Measurements from ENCODE around the gene CRB2.

- no peak for TF ChIP-seq ATF3 (CRISPR knock-in tag; IDR thresholded peaks at IDR 0.05)
- no peak for TF ChIP-seq POLR2A (IDR thresholded peaks at IDR 0.05; ENCODE audit: insufficient read depth in 1 of 2, low read depth in 2 of 2, low read length in 2 of 2)
- TF ChIP-seq CBFB (CRISPR knock-in tag; IDR thresholded peaks at IDR 0.05) = no peak
- no peak for TF ChIP-seq KDM1A (CRISPR knock-in tag; IDR thresholded peaks at IDR 0.05)
- TF ChIP-seq, protein P1, sequence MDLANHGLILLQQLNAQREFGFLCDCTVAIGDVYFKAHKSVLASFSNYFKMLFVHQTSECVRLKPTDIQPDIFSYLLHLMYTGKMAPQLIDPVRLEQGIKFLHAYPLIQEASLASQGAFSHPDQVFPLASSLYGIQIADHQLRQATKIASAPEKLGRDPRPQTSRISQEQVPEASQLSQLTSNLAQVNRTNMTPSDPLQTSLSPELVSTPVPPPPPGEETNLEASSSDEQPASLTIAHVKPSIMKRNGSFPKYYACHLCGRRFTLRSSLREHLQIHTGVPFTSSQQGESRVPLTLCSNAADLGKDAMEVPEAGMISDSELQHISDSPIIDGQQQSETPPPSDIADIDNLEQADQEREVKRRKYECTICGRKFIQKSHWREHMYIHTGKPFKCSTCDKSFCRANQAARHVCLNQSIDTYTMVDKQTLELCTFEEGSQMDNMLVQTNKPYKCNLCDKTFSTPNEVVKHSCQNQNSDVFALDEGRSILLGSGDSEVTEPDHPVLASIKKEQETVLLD (CRISPR knock-in tag; IDR thresholded peaks at IDR 0.05; ENCODE audit: low read depth) = no peak
- no peak for TF ChIP-seq ZNF619 (CRISPR knock-in tag; IDR thresholded peaks at IDR 0.05)
- TF ChIP-seq, protein P2, sequence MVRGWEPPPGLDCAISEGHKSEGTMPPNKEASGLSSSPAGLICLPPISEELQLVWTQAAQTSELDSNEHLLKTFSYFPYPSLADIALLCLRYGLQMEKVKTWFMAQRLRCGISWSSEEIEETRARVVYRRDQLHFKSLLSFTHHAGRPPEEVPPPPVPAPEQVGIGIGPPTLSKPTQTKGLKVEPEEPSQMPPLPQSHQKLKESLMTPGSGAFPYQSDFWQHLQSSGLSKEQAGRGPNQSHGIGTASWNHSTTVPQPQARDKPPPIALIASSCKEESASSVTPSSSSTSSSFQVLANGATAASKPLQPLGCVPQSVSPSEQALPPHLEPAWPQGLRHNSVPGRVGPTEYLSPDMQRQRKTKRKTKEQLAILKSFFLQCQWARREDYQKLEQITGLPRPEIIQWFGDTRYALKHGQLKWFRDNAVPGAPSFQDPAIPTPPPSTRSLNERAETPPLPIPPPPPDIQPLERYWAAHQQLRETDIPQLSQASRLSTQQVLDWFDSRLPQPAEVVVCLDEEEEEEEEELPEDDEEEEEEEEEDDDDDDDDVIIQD (CRISPR knock-in tag; IDR thresholded peaks at IDR 0.05; ENCODE audit: low read depth) = no peak
- no peak for TF ChIP-seq GATAD2A (CRISPR knock-in tag; IDR thresholded peaks at IDR 0.05)
- TF ChIP-seq, protein P3, sequence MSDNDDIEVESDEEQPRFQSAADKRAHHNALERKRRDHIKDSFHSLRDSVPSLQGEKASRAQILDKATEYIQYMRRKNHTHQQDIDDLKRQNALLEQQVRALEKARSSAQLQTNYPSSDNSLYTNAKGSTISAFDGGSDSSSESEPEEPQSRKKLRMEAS (IDR thresholded peaks at IDR 0.05) = no peak
- TF ChIP-seq CEBPB (IDR thresholded peaks at IDR 0.05; ENCODE audit: borderline replicate concordance, low read depth, low read length) = no peak
- no peak for TF ChIP-seq BRF2 (CRISPR knock-in tag; IDR thresholded peaks at IDR 0.05)
Measured at GRCh38 chr9:123353984-123354591, 1.9 kb upstream of the CRB2 start.
